Astrocyte (in vitro differentiated cells and primary cell): ENCODE results near the gene ANO7. TPM values are rescaled to one million over a fixed set of nuclear protein-coding genes. Genes with fewer than 3 reads are reported as not detected.

Source experiments
- DNase-seq: peaks from one replicate; pipeline ENCODE4 v3.0.0-alpha.2; 2010; ENCODE audit warnings: low read depth
- FAIRE-seq: peaks from 2 replicates; lab custom pipeline; 2011; peaks lifted over from hg19 to GRCh38; lab: Jason Lieb, UNC
- H2AFZ ChIP-seq: 2 replicates; pipeline ENCODE4 v1.6.0; 2012; ENCODE audit warnings: low read depth, low read length, inconsistent platforms
- H3K27ac ChIP-seq: 2 replicates; pipeline ENCODE4 v1.5.1; 2011; ENCODE audit warnings: low read depth, low read length, inconsistent platforms
- H3K27me3 ChIP-seq: 2 replicates; pipeline ENCODE4 v1.6.0; 2011; ENCODE audit warnings: low read length, inconsistent platforms; ENCODE audit not compliant: insufficient read depth
- H3K36me3 ChIP-seq: 2 replicates; pipeline ENCODE4 v1.5.1; 2011; ENCODE audit warnings: low read length, inconsistent platforms; ENCODE audit not compliant: insufficient read depth
- H3K4me1 ChIP-seq: 2 replicates; pipeline ENCODE4 v1.5.1; 2011; ENCODE audit warnings: low read length, inconsistent platforms; ENCODE audit not compliant: insufficient read depth
- H3K4me2 ChIP-seq: 2 replicates; pipeline ENCODE4 v1.6.0; 2012; ENCODE audit warnings: low read length, inconsistent platforms
- H3K4me3 ChIP-seq: 2 replicates; pipeline ENCODE4 v1.5.1; 2011; ENCODE audit warnings: low read depth, mild to moderate bottlenecking, low read length, inconsistent platforms; ENCODE audit not compliant: insufficient read depth
- H3K79me2 ChIP-seq: 2 replicates; pipeline ENCODE4 v1.6.0; 2012; ENCODE audit warnings: mild to moderate bottlenecking, low read length, inconsistent platforms; ENCODE audit not compliant: insufficient read depth
- H3K9ac ChIP-seq: 2 replicates; pipeline ENCODE4 v1.6.0; 2012; ENCODE audit warnings: mild to moderate bottlenecking, low read length, inconsistent platforms
- H3K9me3 ChIP-seq: 2 replicates; pipeline ENCODE4 v1.5.1; 2012; ENCODE audit warnings: low read depth, mild to moderate bottlenecking, low read length, inconsistent platforms; ENCODE audit not compliant: insufficient read depth
- H4K20me1 ChIP-seq: 2 replicates; pipeline ENCODE4 v1.6.0; 2012; ENCODE audit warnings: low read length, inconsistent platforms; ENCODE audit not compliant: insufficient read depth
- H3K27ac Mint-ChIP-seq: one replicate; pipeline ENCODE4 v1.8.0; 2021; ENCODE audit warnings: mild to moderate bottlenecking, mixed read lengths; ENCODE audit not compliant: unreplicated experiment
- H3K27me3 Mint-ChIP-seq: one replicate; pipeline ENCODE4 v1.8.0; 2021; ENCODE audit warnings: low read depth, mixed read lengths; ENCODE audit not compliant: unreplicated experiment
- H3K36me3 Mint-ChIP-seq: one replicate; pipeline ENCODE4 v1.8.0; 2021; ENCODE audit warnings: low read depth, mixed read lengths; ENCODE audit not compliant: unreplicated experiment
- H3K4me1 Mint-ChIP-seq: one replicate; pipeline ENCODE4 v1.8.0; 2021; ENCODE audit warnings: low read depth, mixed read lengths; ENCODE audit not compliant: unreplicated experiment
- H3K4me3 Mint-ChIP-seq: one replicate; pipeline ENCODE4 v1.8.0; 2021; ENCODE audit warnings: mild to moderate bottlenecking, moderate library complexity, mixed read lengths; ENCODE audit not compliant: unreplicated experiment
- H3K9me3 Mint-ChIP-seq: one replicate; pipeline ENCODE4 v1.8.0; 2021; ENCODE audit warnings: mild to moderate bottlenecking, mixed read lengths; ENCODE audit not compliant: unreplicated experiment
- CTCF ChIP-seq: IDR thresholded peaks from 2 replicates; pipeline ENCODE4 v1.5.1; 2011; ENCODE audit warnings: low read depth, mild to moderate bottlenecking, inconsistent platforms, low read length, moderate library complexity; ENCODE audit not compliant: insufficient read depth
- EZH2 ChIP-seq: IDR thresholded peaks from 2 replicates; pipeline ENCODE4 v1.6.1; 2012; ENCODE audit warnings: mild to moderate bottlenecking, low read length, inconsistent platforms; ENCODE audit not compliant: insufficient read depth
- total RNA-seq: library from RNA; stranded (reverse); gene quantifications from 2 replicates; pipeline ENCODE4 v1.2.1, GENCODE V29; 2021

Gene ANO7
- total RNA-seq, 1 donor from 2014 or later: 7.1 TPM

- peaks cover 19% of the 10 kb centered on the region for H3K4me1 Mint-ChIP-seq
- peaks cover 17% of the 10 kb centered on the region for H3K4me1 ChIP-seq
- H3K27me3 Mint-ChIP-seq: no peaks in the 10 kb centered on the region
- H3K9ac ChIP-seq: peak overlapping the region; percentile 71
- no peak for TF ChIP-seq EZH2
- no peak for TF ChIP-seq CTCF
- no peak overlapping the region for H3K27ac ChIP-seq
- H3K9me3 ChIP-seq: no peaks in the 10 kb centered on the region
- no peaks in the 10 kb centered on the region for H3K9me3 Mint-ChIP-seq
- FAIRE-seq (no peak), DNase-seq (no peak)
- H3K27me3 ChIP-seq: no peaks in the 10 kb centered on the region
- H3K4me3 ChIP-seq: peak overlapping the region; percentile 80
- peak overlapping the region; percentile 100 for H3K4me2 ChIP-seq
- peak overlapping the region; percentile 97 for H3K4me3 Mint-ChIP-seq
- H3K36me3 Mint-ChIP-seq: peaks cover 2% of the 10 kb centered on the region
- no peaks in the 10 kb centered on the region for H3K36me3 ChIP-seq
- H2AFZ ChIP-seq: peak overlapping the region; percentile 100
- H4K20me1 ChIP-seq: peaks cover 18% of the 10 kb centered on the region
- peak overlapping the region; percentile 53 for H3K27ac Mint-ChIP-seq
- H3K79me2 ChIP-seq: peaks cover 23% of the 10 kb centered on the region
Measured at GRCh38 chr2:241149675-241149924, 38.9 kb upstream of the ANO7 start.

GRCh38 chr2:241149925-241150659, 38.4 kb upstream of the ANO7 start, which contains the start of gene PPP1R7:
PPP1R7 (plus strand) TSS chr2:241150467; CDS start chr2:241150496, 29 bp downstream.
- H3K27ac Mint-ChIP-seq: peak within 1 kb of the TSS; percentile 80
- Histone ChIP-seq H3K79me2 (peaks cover 23% of the 10 kb centered on the region), H3K4me2 (peak within 1 kb of the TSS; percentile 100), H3K9ac (peak within 1 kb of the TSS; percentile 79), H3K27ac (peak within 1 kb of the TSS; percentile 66), H4K20me1 (peaks cover 18% of the 10 kb centered on the region), H3K36me3 (peaks cover 2% of the 10 kb centered on the region), H3K27me3 (no peaks in the 10 kb centered on the region), H3K4me3 (peak within 1 kb of the TSS; percentile 80), H2AFZ (peak within 1 kb of the TSS; percentile 100), H3K9me3 (no peaks in the 10 kb centered on the region), H3K4me1 (peaks cover 17% of the 10 kb centered on the region)
- FAIRE-seq (no peak), DNase-seq (peak; percentile 79)
- H3K36me3 Mint-ChIP-seq: no peaks in the 10 kb centered on the region
- no peaks in the 10 kb centered on the region for H3K9me3 Mint-ChIP-seq
- H3K4me3 Mint-ChIP-seq: peak within 1 kb of the TSS; percentile 97
- TF ChIP-seq CTCF (no peak), EZH2 (no peak)
- H3K27me3 Mint-ChIP-seq: no peaks in the 10 kb centered on the region
- H3K4me1 Mint-ChIP-seq: peaks cover 19% of the 10 kb centered on the region
